H9 (cell line): ENCODE measurements around the gene HAGHL. TPM values are rescaled to one million over a fixed set of nuclear protein-coding genes. Genes with fewer than 3 reads are reported as not detected.
"Not testable (repeated sequence)": the region's sequence is repeated elsewhere in the genome, so short reads cannot be mapped to it uniquely, and the experiment has no call there.

Source experiments
- DNase-seq: peaks from one replicate; pipeline ENCODE4 v3.0.0-alpha.2; 2017
- H2AFZ ChIP-seq: one replicate; pipeline ENCODE4 v1.6.1; 2013; ENCODE audit warnings: mild to moderate bottlenecking, low read length, control low read depth, moderate library complexity
- H2AK5ac ChIP-seq: 2 replicates; pipeline ENCODE4 v1.6.1; 2013; ENCODE audit warnings: low read length, control low read depth, mixed read lengths; ENCODE audit not compliant: insufficient read length
- H2BK120ac ChIP-seq: one replicate; pipeline ENCODE4 v1.6.1; 2013; ENCODE audit warnings: low read depth, mild to moderate bottlenecking, low read length, control low read depth, inconsistent platforms; ENCODE audit not compliant: poor library complexity, severe bottlenecking
- H2BK12ac ChIP-seq: 2 replicates; pipeline ENCODE4 v1.6.1; 2013; ENCODE audit warnings: low read length, control low read depth, mixed read lengths, low read depth; ENCODE audit not compliant: insufficient read length
- H2BK15ac ChIP-seq: 2 replicates; pipeline ENCODE4 v1.6.1; 2013; ENCODE audit warnings: low read depth, low read length, control low read depth
- H2BK20ac ChIP-seq: one replicate; pipeline ENCODE4 v1.6.1; 2013; ENCODE audit warnings: low read depth, mild to moderate bottlenecking, low read length, control low read depth, inconsistent platforms; ENCODE audit not compliant: poor library complexity, severe bottlenecking
- H2BK5ac ChIP-seq: 2 replicates; pipeline ENCODE4 v1.6.1; 2013; ENCODE audit warnings: low read length, control low read depth, mixed read lengths; ENCODE audit not compliant: insufficient read length
- H3K14ac ChIP-seq: 2 replicates; pipeline ENCODE4 v1.6.1; 2013; ENCODE audit warnings: low read length, control low read depth; ENCODE audit not compliant: insufficient read depth
- H3K18ac ChIP-seq: 2 replicates; pipeline ENCODE4 v1.6.1; 2013; ENCODE audit warnings: low read depth, mild to moderate bottlenecking, mixed read lengths, low read length, control low read depth; ENCODE audit not compliant: insufficient read length
- H3K23ac ChIP-seq: 2 replicates; pipeline ENCODE4 v1.6.1; 2013; ENCODE audit warnings: low read length, control low read depth, mixed read lengths, low read depth; ENCODE audit not compliant: insufficient read length
- H3K23me2 ChIP-seq: 2 replicates; pipeline ENCODE4 v1.6.1; 2013; ENCODE audit warnings: low read depth, mild to moderate bottlenecking, mixed read lengths, low read length, control low read depth; ENCODE audit not compliant: insufficient read length, poor library complexity, severe bottlenecking
- H3K27ac ChIP-seq: 2 replicates; pipeline ENCODE4 v1.5.1; 2013; ENCODE audit warnings: low read length, control low read depth, mixed read lengths, low read depth; ENCODE audit not compliant: insufficient read length
- H3K27me3 ChIP-seq: 2 replicates; pipeline ENCODE4 v1.6.1; 2013; ENCODE audit warnings: low read length, control low read depth, inconsistent platforms; ENCODE audit not compliant: insufficient read depth
- H3K4ac ChIP-seq: 2 replicates; pipeline ENCODE4 v1.6.1; 2013; ENCODE audit warnings: low read depth, mild to moderate bottlenecking, control low read depth, inconsistent platforms, low read length, moderate library complexity
- H3K4me1 ChIP-seq: 2 replicates; pipeline ENCODE4 v1.6.1; 2013; ENCODE audit warnings: low read length, control low read depth, inconsistent platforms; ENCODE audit not compliant: insufficient read depth
- H3K4me2 ChIP-seq: 2 replicates; pipeline ENCODE4 v1.6.1; 2013; ENCODE audit warnings: low read length, control low read depth, mixed read lengths; ENCODE audit not compliant: insufficient read length, insufficient read depth
- H3K56ac ChIP-seq: 2 replicates; pipeline ENCODE4 v1.6.1; 2013; ENCODE audit warnings: low read depth, mild to moderate bottlenecking, mixed read lengths, low read length, control low read depth; ENCODE audit not compliant: insufficient read length
- H3K79me1 ChIP-seq: 2 replicates; pipeline ENCODE4 v1.6.1; 2013; ENCODE audit warnings: low read depth, mild to moderate bottlenecking, moderate library complexity, low read length, control low read depth, inconsistent platforms; ENCODE audit not compliant: insufficient read depth, poor library complexity, severe bottlenecking
- H3K79me2 ChIP-seq: 2 replicates; pipeline ENCODE4 v1.6.1; 2013; ENCODE audit warnings: low read length, control low read depth, inconsistent platforms; ENCODE audit not compliant: insufficient read depth
- H3K9ac ChIP-seq: 2 replicates; pipeline ENCODE4 v1.6.1; 2013; ENCODE audit warnings: low read length, control low read depth, mixed read lengths; ENCODE audit not compliant: insufficient read length; ENCODE audit errors: extremely low read depth
- H3K9me3 ChIP-seq: one replicate; pipeline ENCODE4 v1.6.1; 2013; ENCODE audit warnings: low read depth, low read length, inconsistent platforms; ENCODE audit not compliant: control insufficient read depth
- H3T11ph ChIP-seq: one replicate; pipeline ENCODE4 v1.6.1; 2013; ENCODE audit warnings: mild to moderate bottlenecking, low read length, control low read depth, inconsistent platforms
- H4K20me1 ChIP-seq: one replicate; pipeline ENCODE4 v1.6.1; 2013; ENCODE audit not compliant: control insufficient read depth, insufficient read length, insufficient read depth
- H4K5ac ChIP-seq: 2 replicates; pipeline ENCODE4 v1.6.1; 2013; ENCODE audit warnings: low read depth, mild to moderate bottlenecking, mixed read lengths, low read length, control low read depth; ENCODE audit not compliant: insufficient read length
- H4K8ac ChIP-seq: replicated peaks from 2 replicates; pipeline ENCODE4 v1.6.1; 2013; ENCODE audit warnings: low read length, control low read depth, mixed read lengths, low read depth; ENCODE audit not compliant: insufficient read length
- H4K91ac ChIP-seq: 2 replicates; pipeline ENCODE4 v1.6.1; 2013; ENCODE audit warnings: low read depth, mild to moderate bottlenecking, moderate library complexity, mixed read lengths, low read length, control low read depth; ENCODE audit not compliant: insufficient read length
- H3K27ac Mint-ChIP-seq, 3 experiments: 2 replicates in 2 of 3; 3 replicates in 1 of 3; pipeline ENCODE4 v1.8.0; 2020 to 2021; ENCODE audit warnings: mixed read lengths in 3 of 3, mild to moderate bottlenecking in 1 of 3, moderate library complexity in 1 of 3
- H3K27me3 Mint-ChIP-seq: 2 replicates; pipeline ENCODE4 v1.8.0; 2021; ENCODE audit warnings: low read depth, mild to moderate bottlenecking, moderate library complexity, mixed read lengths
- H3K36me3 Mint-ChIP-seq, 3 experiments: 2 replicates in 2 of 3; 3 replicates in 1 of 3; pipeline ENCODE4 v1.8.0; 2020 to 2021; ENCODE audit warnings: low read depth in 3 of 3, mixed read lengths in 3 of 3; ENCODE audit not compliant: insufficient read depth in 1 of 3
- H3K4me1 Mint-ChIP-seq, 2 experiments: 2 replicates each; pipeline ENCODE4 v1.8.0; 2020; ENCODE audit warnings: mixed read lengths in 2 of 2
- H3K4me3 Mint-ChIP-seq, 2 experiments: 2 replicates in 1 of 2; 3 replicates in 1 of 2; pipeline ENCODE4 v1.8.0; 2020 to 2021; ENCODE audit warnings: mild to moderate bottlenecking in 2 of 2, mixed read lengths in 2 of 2, moderate library complexity in 1 of 2
- H3K9me3 Mint-ChIP-seq, 2 experiments: 2 replicates in 1 of 2; 3 replicates in 1 of 2; pipeline ENCODE4 v1.8.0; 2020; ENCODE audit warnings: mild to moderate bottlenecking in 2 of 2, mixed read lengths in 2 of 2, moderate library complexity in 1 of 2
- CTCF ChIP-seq: fragments of 200-600 bp; sonication (generic); conservative IDR thresholded peaks from 3 replicates; pipeline ENCODE4 v1.8.0; 2021; ENCODE audit warnings: antibody characterized with exemption, mild to moderate bottlenecking
- WGBS: extraction: QIAGEN DNeasy Blood & Tissue Kit; methylation state at CpG from one replicate; pipeline ENCODE4 v1.1.7; 2013; ENCODE audit warnings: missing lambda C conversion rate, low lambda C conversion rate, mixed read lengths; ENCODE audit not compliant: insufficient read length; ENCODE audit errors: extremely low coverage; 5-methylcytosine and 5-hydroxymethylcytosine counted together
- total RNA-seq: library from RNA; stranded (reverse); gene quantifications from 2 replicates; pipeline ENCODE4 v1.2.1, GENCODE V29; 2021

Gene HAGHL
- total RNA-seq, 1 experiment from 2014 or later = 25.2 TPM

GRCh38 chr16:752007-752312 is 25.1 kb downstream of the HAGHL start:
- H3K56ac ChIP-seq = no peak overlapping the region
- peak overlapping the region in 1 of 2 experiments; percentile 50; a peak in 3 of 5 replicates for H3K4me3 Mint-ChIP-seq
- peaks cover 20 to 29% of the 10 kb centered on the region in 2 experiments for H3K4me1 Mint-ChIP-seq
- H2BK12ac ChIP-seq = no peak overlapping the region
- H3K27me3 ChIP-seq = no peaks in the 10 kb centered on the region
- H2BK120ac ChIP-seq = no peak overlapping the region
- H3K4me1 ChIP-seq = no peaks in the 10 kb centered on the region
- H3K9ac ChIP-seq = no peak overlapping the region
- no peaks in the 10 kb centered on the region for H3K23me2 ChIP-seq
- H3K14ac ChIP-seq = no peak overlapping the region
- H2BK20ac ChIP-seq = no peak overlapping the region
- no peak overlapping the region for H3T11ph ChIP-seq
- no peak for DNase-seq
- H3K23ac ChIP-seq = no peak overlapping the region
- no peaks in the 10 kb centered on the region for H4K20me1 ChIP-seq
- no peak overlapping the region for H4K8ac ChIP-seq
- no peak overlapping the region for H3K27ac ChIP-seq
- H3K9me3 ChIP-seq = no peaks in the 10 kb centered on the region
- H2BK15ac ChIP-seq = no peak overlapping the region
- H3K36me3 Mint-ChIP-seq = no peaks in the 10 kb centered on the region
- no peaks in the 10 kb centered on the region for H3K79me1 ChIP-seq
- no peak overlapping the region for H2AK5ac ChIP-seq
- H4K91ac ChIP-seq = no peak overlapping the region
- H2BK5ac ChIP-seq = no peak overlapping the region
- peak overlapping the region in 1 of 3 experiments; percentile 82; a peak in 2 of 7 replicates for H3K27ac Mint-ChIP-seq
- H2AFZ ChIP-seq = no peak overlapping the region
- H3K27me3 Mint-ChIP-seq = peaks cover 27% of the 10 kb centered on the region
- H3K4ac ChIP-seq = no peak overlapping the region
- H3K4me2 ChIP-seq = no peak overlapping the region
- no peaks in the 10 kb centered on the region; a peak in 1 of 5 replicates for H3K9me3 Mint-ChIP-seq
- no peak overlapping the region for H4K5ac ChIP-seq
- no peak overlapping the region for H3K18ac ChIP-seq
- WGBS = no CpG with 5 or more reads among the region's 10 CpGs
- no peak for TF ChIP-seq CTCF
- no peaks in the 10 kb centered on the region for H3K79me2 ChIP-seq

GRCh38 chr16:754121-754607 is 27.3 kb downstream of the HAGHL start:
- WGBS = no CpG with 5 or more reads among the region's 11 CpGs

More at GRCh38 chr16:754121-754607, 27.3 kb downstream of the HAGHL start:
- not testable (repeated sequence) for H3K79me1 ChIP-seq, H3K9me3 ChIP-seq, H4K5ac ChIP-seq, H2BK12ac ChIP-seq, H3K23ac ChIP-seq, H3K27me3 ChIP-seq, DNase-seq, H3K18ac ChIP-seq, H2BK15ac ChIP-seq, H2BK120ac ChIP-seq, H3K27ac Mint-ChIP-seq, H3K4ac ChIP-seq, H3K9ac ChIP-seq, H3K23me2 ChIP-seq, H3K14ac ChIP-seq, H2BK20ac ChIP-seq, H3K56ac ChIP-seq, H4K91ac ChIP-seq, H2BK5ac ChIP-seq, H3K4me3 Mint-ChIP-seq, H2AK5ac ChIP-seq, H3T11ph ChIP-seq, H3K9me3 Mint-ChIP-seq, H2AFZ ChIP-seq, H3K4me1 ChIP-seq, H4K20me1 ChIP-seq, H3K79me2 ChIP-seq, H3K27ac ChIP-seq, H3K36me3 Mint-ChIP-seq, H3K4me2 ChIP-seq, H4K8ac ChIP-seq
- peaks cover 25 to 32% of the 10 kb centered on the region in 2 experiments for H3K4me1 Mint-ChIP-seq
- peaks cover 34% of the 10 kb centered on the region for H3K27me3 Mint-ChIP-seq
